SJCRH30 (cell line): ENCODE measurements around the gene AKR7A2. TPM values are rescaled to one million over a fixed set of nuclear protein-coding genes. Genes with fewer than 3 reads are reported as not detected.
A peak's percentile ranks its signal among the peaks of the same experiment; 100 is the strongest.

ENCODE experiments used
- DNase-seq, 2 experiments: peaks; one replicate each; pipeline ENCODE4 v3.0.0-alpha.2; 2015 to 2020
- H3K27ac ChIP-seq: fragments of 250-450 bp; sonication (Bioruptor Pico); 2 replicates; pipeline ENCODE4 v1.5.1; 2020; ENCODE audit warnings: mild to moderate bottlenecking, moderate library complexity
- H3K27me3 ChIP-seq: fragments of 250-450 bp; sonication (Bioruptor Pico); 2 replicates; pipeline ENCODE4 v1.5.1; 2020; ENCODE audit warnings: mild to moderate bottlenecking, moderate library complexity
- H3K36me3 ChIP-seq: fragments of 250-450 bp; sonication (Bioruptor Pico); 2 replicates; pipeline ENCODE4 v1.5.1; 2020; ENCODE audit warnings: mild to moderate bottlenecking, moderate library complexity
- H3K4me1 ChIP-seq: fragments of 250-450 bp; sonication (Bioruptor Pico); 2 replicates; pipeline ENCODE4 v1.5.1; 2020; ENCODE audit warnings: mild to moderate bottlenecking, moderate library complexity
- H3K4me3 ChIP-seq: fragments of 250-450 bp; sonication (Bioruptor Pico); 2 replicates; pipeline ENCODE4 v1.5.1; 2020; ENCODE audit warnings: mild to moderate bottlenecking, moderate library complexity
- H3K9me3 ChIP-seq: fragments of 250-450 bp; sonication (Bioruptor Pico); replicated peaks from 2 replicates; pipeline ENCODE4 v1.5.1; 2020; ENCODE audit warnings: mild to moderate bottlenecking, moderate library complexity
- total RNA-seq: library from RNA; depleted of rRNA; stranded (reverse); fragments of >200 nt; shearing (Covaris generic); gene quantifications from 2 replicates; pipeline ENCODE4 v1.2.3, GENCODE V29; 2014

Gene AKR7A2
- total RNA-seq, 1 experiment from 2014 or later: 64.0 TPM

- H3K9me3 ChIP-seq: no peaks in the 10 kb centered on the region
- no peak overlapping the region for H3K4me3 ChIP-seq
- no peak for DNase-seq
- H3K4me1 ChIP-seq: no peaks in the 10 kb centered on the region
- no peak overlapping the region for H3K27ac ChIP-seq
- H3K27me3 ChIP-seq: no peaks in the 10 kb centered on the region
- H3K36me3 ChIP-seq: peaks cover 7% of the 10 kb centered on the region
Measured at GRCh38 chr1:19348441-19349198, 36.7 kb upstream of the AKR7A2 start.

GRCh38 chr1:19347533-19348172 lies 35.7 kb upstream of the AKR7A2 start:
- Histone ChIP-seq H3K36me3 (peaks cover 7% of the 10 kb centered on the region), H3K4me3 (no peak overlapping the region), H3K9me3 (no peaks in the 10 kb centered on the region), H3K27me3 (no peaks in the 10 kb centered on the region), H3K4me1 (no peaks in the 10 kb centered on the region), H3K27ac (no peak overlapping the region)
- DNase-seq: no peak

GRCh38 chr1:19346026-19346425 lies 34.1 kb upstream of the AKR7A2 start:
- no peak for DNase-seq
- no peaks in the 10 kb centered on the region for H3K4me1 ChIP-seq
- peaks cover 7% of the 10 kb centered on the region for H3K36me3 ChIP-seq
- no peak overlapping the region for H3K27ac ChIP-seq
- no peak overlapping the region for H3K4me3 ChIP-seq
- no peaks in the 10 kb centered on the region for H3K9me3 ChIP-seq
- H3K27me3 ChIP-seq: no peaks in the 10 kb centered on the region

GRCh38 chr1:19345391-19345790 lies 33.4 kb upstream of the AKR7A2 start:
- peaks cover 12% of the 10 kb centered on the region for H3K36me3 ChIP-seq

GRCh38 chr1:19344831-19345230 lies 32.9 kb upstream of the AKR7A2 start:
- H3K27me3 ChIP-seq: no peaks in the 10 kb centered on the region
- no peak overlapping the region for H3K4me3 ChIP-seq
- H3K27ac ChIP-seq: no peak overlapping the region
- no peak for DNase-seq
- peaks cover 12% of the 10 kb centered on the region for H3K36me3 ChIP-seq
- H3K4me1 ChIP-seq: no peaks in the 10 kb centered on the region
- no peaks in the 10 kb centered on the region for H3K9me3 ChIP-seq

More at GRCh38 chr1:19345391-19345790, 33.4 kb upstream of the AKR7A2 start:
- no peaks in the 10 kb centered on the region for H3K4me1 ChIP-seq
- no peak overlapping the region for H3K27ac ChIP-seq
- H3K4me3 ChIP-seq: no peak overlapping the region
- H3K27me3 ChIP-seq: no peaks in the 10 kb centered on the region
- no peak for DNase-seq
- H3K9me3 ChIP-seq: no peaks in the 10 kb centered on the region

- no peaks in the 10 kb centered on the region for H3K9me3 ChIP-seq
- DNase-seq: peak; percentile 62 to 73
- peaks cover 12% of the 10 kb centered on the region for H3K36me3 ChIP-seq
- H3K27me3 ChIP-seq: no peaks in the 10 kb centered on the region
- no peaks in the 10 kb centered on the region for H3K4me1 ChIP-seq
- H3K4me3 ChIP-seq: no peak overlapping the region
- H3K27ac ChIP-seq: no peak overlapping the region
Measured at GRCh38 chr1:19344372-19344810, 32.4 kb upstream of the AKR7A2 start.

GRCh38 chr1:19343617-19344350 lies 31.8 kb upstream of the AKR7A2 start:
- no peak overlapping the region for H3K27ac ChIP-seq
- no peaks in the 10 kb centered on the region for H3K4me1 ChIP-seq
- no peak for DNase-seq
- no peaks in the 10 kb centered on the region for H3K9me3 ChIP-seq
- H3K27me3 ChIP-seq: no peaks in the 10 kb centered on the region
- H3K36me3 ChIP-seq: peaks cover 12% of the 10 kb centered on the region
- H3K4me3 ChIP-seq: no peak overlapping the region

GRCh38 chr1:19342894-19343616 lies 31.1 kb upstream of the AKR7A2 start:
- H3K4me1 ChIP-seq: no peaks in the 10 kb centered on the region

GRCh38 chr1:19342062-19342750 lies 30.3 kb upstream of the AKR7A2 start:
- H3K27ac ChIP-seq: no peak overlapping the region

More at GRCh38 chr1:19342894-19343616, 31.1 kb upstream of the AKR7A2 start:
- H3K4me3 ChIP-seq: no peak overlapping the region
- H3K36me3 ChIP-seq: peaks cover 12% of the 10 kb centered on the region
- no peak for DNase-seq
- no peaks in the 10 kb centered on the region for H3K27me3 ChIP-seq
- H3K9me3 ChIP-seq: no peaks in the 10 kb centered on the region
- H3K27ac ChIP-seq: no peak overlapping the region

GRCh38 chr1:19341201-19342061 lies 29.5 kb upstream of the AKR7A2 start:
- H3K36me3 ChIP-seq: peaks cover 12% of the 10 kb centered on the region
- no peaks in the 10 kb centered on the region for H3K4me1 ChIP-seq
- H3K27me3 ChIP-seq: no peaks in the 10 kb centered on the region

More at GRCh38 chr1:19342062-19342750, 30.3 kb upstream of the AKR7A2 start:
- H3K9me3 ChIP-seq: no peaks in the 10 kb centered on the region
- H3K4me3 ChIP-seq: no peak overlapping the region
- peaks cover 12% of the 10 kb centered on the region for H3K36me3 ChIP-seq
- no peaks in the 10 kb centered on the region for H3K27me3 ChIP-seq
- no peak for DNase-seq
- H3K4me1 ChIP-seq: no peaks in the 10 kb centered on the region

GRCh38 chr1:19340387-19340937 lies 28.5 kb upstream of the AKR7A2 start:
- no peak for DNase-seq
- Histone ChIP-seq H3K4me1 (no peaks in the 10 kb centered on the region), H3K4me3 (no peak overlapping the region), H3K27me3 (no peaks in the 10 kb centered on the region), H3K27ac (no peak overlapping the region), H3K9me3 (no peaks in the 10 kb centered on the region), H3K36me3 (peaks cover 12% of the 10 kb centered on the region)

More at GRCh38 chr1:19341201-19342061, 29.5 kb upstream of the AKR7A2 start:
- H3K9me3 ChIP-seq: no peaks in the 10 kb centered on the region
- H3K4me3 ChIP-seq: no peak overlapping the region
- peak; percentile 68 to 80 for DNase-seq
- H3K27ac ChIP-seq: no peak overlapping the region

GRCh38 chr1:19339214-19339861 lies 27.4 kb upstream of the AKR7A2 start:
- Histone ChIP-seq H3K36me3 (peaks cover 7% of the 10 kb centered on the region), H3K27me3 (no peaks in the 10 kb centered on the region), H3K9me3 (no peaks in the 10 kb centered on the region), H3K4me3 (no peak overlapping the region), H3K27ac (no peak overlapping the region), H3K4me1 (no peaks in the 10 kb centered on the region)
- no peak for DNase-seq
